ENCODE data around the gene SPINK1.
"Not testable (repeated sequence)": the region's sequence is repeated elsewhere in the genome, so short reads cannot be mapped to it uniquely, and the experiment has no call there.

Gene SPINK1

GRCh38 chr5:147805030-147805454, 26.4 kb downstream of the SPINK1 start:
- no peak overlapping the region for H3K4me3 ChIP-seq (replicated peaks in 1 of 2; ENCODE audit: low read depth in 2 of 2, low read length in 2 of 2)
- TF ChIP-seq, protein P1, sequence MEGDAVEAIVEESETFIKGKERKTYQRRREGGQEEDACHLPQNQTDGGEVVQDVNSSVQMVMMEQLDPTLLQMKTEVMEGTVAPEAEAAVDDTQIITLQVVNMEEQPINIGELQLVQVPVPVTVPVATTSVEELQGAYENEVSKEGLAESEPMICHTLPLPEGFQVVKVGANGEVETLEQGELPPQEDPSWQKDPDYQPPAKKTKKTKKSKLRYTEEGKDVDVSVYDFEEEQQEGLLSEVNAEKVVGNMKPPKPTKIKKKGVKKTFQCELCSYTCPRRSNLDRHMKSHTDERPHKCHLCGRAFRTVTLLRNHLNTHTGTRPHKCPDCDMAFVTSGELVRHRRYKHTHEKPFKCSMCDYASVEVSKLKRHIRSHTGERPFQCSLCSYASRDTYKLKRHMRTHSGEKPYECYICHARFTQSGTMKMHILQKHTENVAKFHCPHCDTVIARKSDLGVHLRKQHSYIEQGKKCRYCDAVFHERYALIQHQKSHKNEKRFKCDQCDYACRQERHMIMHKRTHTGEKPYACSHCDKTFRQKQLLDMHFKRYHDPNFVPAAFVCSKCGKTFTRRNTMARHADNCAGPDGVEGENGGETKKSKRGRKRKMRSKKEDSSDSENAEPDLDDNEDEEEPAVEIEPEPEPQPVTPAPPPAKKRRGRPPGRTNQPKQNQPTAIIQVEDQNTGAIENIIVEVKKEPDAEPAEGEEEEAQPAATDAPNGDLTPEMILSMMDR (IDR thresholded peaks at IDR 0.05; ENCODE audit: low read depth, low read length), result no peak
- DNase-seq (ENCODE audit: low read depth in 2 of 2), result no peak

DNA sequence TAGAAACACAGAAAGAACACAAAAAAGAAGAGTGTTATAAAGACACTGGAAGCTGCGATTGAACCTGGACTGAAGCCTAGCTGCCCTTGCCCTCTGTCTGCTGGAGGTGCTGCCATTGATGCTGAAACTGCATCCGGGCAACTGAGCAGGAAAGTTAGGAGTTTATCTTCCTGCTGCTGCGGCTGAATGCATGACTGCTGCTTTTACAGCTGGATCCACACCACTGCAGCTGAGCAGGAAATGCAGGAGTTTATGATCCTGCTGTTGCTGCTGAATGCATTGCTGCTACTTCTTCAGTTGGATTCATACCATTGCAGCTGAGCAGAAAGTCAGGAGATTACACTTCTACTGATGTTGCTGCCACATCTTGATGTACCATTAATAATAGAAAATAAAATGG, 27.1 kb downstream of the SPINK1 start:
- H3K4me3 ChIP-seq (replicated peaks in 1 of 2; ENCODE audit: low read depth in 2 of 2, low read length in 2 of 2), result no peak overlapping the region
- TF ChIP-seq, protein P1 (IDR thresholded peaks at IDR 0.05; ENCODE audit: low read depth, low read length), result no peak
- no peak for DNase-seq (ENCODE audit: low read depth in 2 of 2)

- H3K4me3 ChIP-seq (replicated peaks in 1 of 2; ENCODE audit: low read depth in 2 of 2, low read length in 2 of 2), result no peak overlapping the region
- TF ChIP-seq, protein P1 (IDR thresholded peaks at IDR 0.05; ENCODE audit: low read depth, low read length), result no peak
- no peak for DNase-seq (ENCODE audit: low read depth in 2 of 2)
Measured at GRCh38 chr5:147803926-147804325, 27.5 kb downstream of the SPINK1 start.

GRCh38 chr5:147803161-147803560, 28.3 kb downstream of the SPINK1 start:
- not testable (repeated sequence) for DNase-seq (ENCODE audit: low read depth in 2 of 2); H3K4me3 ChIP-seq (replicated peaks in 1 of 2; ENCODE audit: low read depth in 2 of 2, low read length in 2 of 2)

GRCh38 chr5:147801461-147801860, 30.0 kb downstream of the SPINK1 start:
- DNase-seq (ENCODE audit: low read depth in 2 of 2), result no peak
- H3K4me3 ChIP-seq (replicated peaks in 1 of 2; ENCODE audit: low read depth in 2 of 2, low read length in 2 of 2), result no peak overlapping the region
- TF ChIP-seq, protein P1 (IDR thresholded peaks at IDR 0.05; ENCODE audit: low read depth, low read length), result no peak

- no peak for DNase-seq (ENCODE audit: low read depth in 2 of 2)
- TF ChIP-seq, protein P1 (IDR thresholded peaks at IDR 0.05; ENCODE audit: low read depth, low read length), result no peak
- no peak overlapping the region for H3K4me3 ChIP-seq (replicated peaks in 1 of 2; ENCODE audit: low read depth in 2 of 2, low read length in 2 of 2)
Measured at GRCh38 chr5:147800491-147800890, 31.0 kb downstream of the SPINK1 start.

DNA sequence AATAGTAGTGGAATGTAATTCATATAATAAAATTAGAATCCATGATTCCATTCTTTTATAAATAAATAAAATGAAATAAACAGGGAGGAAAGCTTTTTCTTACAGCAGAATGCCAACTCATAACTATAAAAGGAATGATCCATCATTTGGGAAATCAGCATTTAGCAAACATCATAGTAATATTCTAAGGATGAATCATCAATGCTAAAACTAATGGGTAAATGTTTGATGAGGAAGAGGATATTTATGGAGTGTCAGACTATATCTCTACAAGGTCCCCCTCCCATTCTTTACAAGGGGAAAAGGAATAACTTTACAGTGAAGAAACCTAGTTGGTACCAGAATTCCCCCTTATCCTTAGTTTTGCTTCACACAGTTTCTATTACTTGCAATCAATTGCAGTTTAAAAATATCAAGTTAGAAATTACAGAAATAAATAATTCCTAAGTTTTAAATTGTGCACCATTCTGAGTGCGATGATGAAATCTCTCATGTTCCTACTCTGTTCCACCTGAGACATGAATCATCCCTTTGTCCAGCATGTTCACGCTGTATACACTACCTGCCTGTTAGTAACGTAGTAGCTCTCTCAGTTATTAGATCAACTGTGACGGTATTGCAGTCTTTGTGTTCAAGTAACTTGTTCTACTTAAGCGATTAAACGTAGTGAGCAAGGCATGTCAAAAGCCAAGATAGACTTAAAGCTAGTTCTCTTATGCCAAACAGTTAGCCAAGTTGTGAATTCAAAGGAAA, 34.7 kb downstream of the SPINK1 start:
- no peak for DNase-seq (ENCODE audit: low read depth in 2 of 2)
- TF ChIP-seq, protein P1 (IDR thresholded peaks at IDR 0.05; ENCODE audit: low read depth, low read length), result no peak
- no peak overlapping the region for H3K4me3 ChIP-seq (replicated peaks in 1 of 2; ENCODE audit: low read depth in 2 of 2, low read length in 2 of 2)
